Measurements from ENCODE around the gene PLA2G4E. TPM values are rescaled to one million over a fixed set of nuclear protein-coding genes. Genes with fewer than 3 reads are reported as not detected.

The PLA2G4E gene
- total RNA-seq, 1 experiment from 2014 or later = not detected

DNA sequence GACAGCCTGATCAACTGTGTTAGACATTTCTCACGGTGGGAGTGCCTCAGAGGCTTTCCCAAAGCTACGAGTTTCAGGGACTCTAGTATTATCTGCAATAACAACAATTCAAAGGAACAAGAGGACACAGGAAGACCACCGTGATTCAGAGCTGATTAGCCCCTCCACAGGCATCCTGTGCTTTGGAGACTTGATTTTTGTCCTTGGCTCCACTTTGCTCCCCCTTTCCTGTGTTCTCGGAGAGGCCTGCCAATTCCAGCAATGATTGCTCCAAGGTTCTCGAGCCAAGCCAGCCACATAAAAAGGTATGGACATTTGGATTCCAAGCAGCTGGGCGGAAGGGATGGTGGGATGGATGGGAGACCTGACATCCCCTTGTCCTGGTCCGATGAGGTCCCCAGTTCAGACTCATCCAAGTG is 62.8 kb downstream of the PLA2G4E start:
- CTCF ChIA-PET = no interaction called here
- POLR2A ChIA-PET (ENCODE audit: low non-redundant PET) = no interaction called here
- Histone ChIP-seq H3K9me3 (ENCODE audit: low read depth, low read length, poor library complexity, severe bottlenecking) (no peaks in the 10 kb centered on the region), H3K27me3 (replicated peaks; ENCODE audit: insufficient read depth, low read depth, low read length, poor library complexity) (no peaks in the 10 kb centered on the region), H3K36me3 (ENCODE audit: insufficient read depth, low read length, poor library complexity, severe bottlenecking) (no peaks in the 10 kb centered on the region), H3K4me3 (ENCODE audit: low read depth, low read length, poor library complexity, severe bottlenecking) (no peak overlapping the region), H3K27ac (ENCODE audit: low read depth, low read length, poor library complexity, severe bottlenecking) (no peak overlapping the region), H3K4me1 (ENCODE audit: insufficient read depth, low read length, poor library complexity, severe bottlenecking) (no peaks in the 10 kb centered on the region)
- DNase-seq (ENCODE audit: low spot score) = no peak
- no TSS peak for BruUV-seq (replicated peaks)
- TF ChIP-seq EZH2 (IDR thresholded peaks at IDR 0.05; ENCODE audit: borderline replicate concordance, low read depth, low read length, poor library complexity, severe bottlenecking) = no peak
- TF ChIP-seq, protein P1, sequence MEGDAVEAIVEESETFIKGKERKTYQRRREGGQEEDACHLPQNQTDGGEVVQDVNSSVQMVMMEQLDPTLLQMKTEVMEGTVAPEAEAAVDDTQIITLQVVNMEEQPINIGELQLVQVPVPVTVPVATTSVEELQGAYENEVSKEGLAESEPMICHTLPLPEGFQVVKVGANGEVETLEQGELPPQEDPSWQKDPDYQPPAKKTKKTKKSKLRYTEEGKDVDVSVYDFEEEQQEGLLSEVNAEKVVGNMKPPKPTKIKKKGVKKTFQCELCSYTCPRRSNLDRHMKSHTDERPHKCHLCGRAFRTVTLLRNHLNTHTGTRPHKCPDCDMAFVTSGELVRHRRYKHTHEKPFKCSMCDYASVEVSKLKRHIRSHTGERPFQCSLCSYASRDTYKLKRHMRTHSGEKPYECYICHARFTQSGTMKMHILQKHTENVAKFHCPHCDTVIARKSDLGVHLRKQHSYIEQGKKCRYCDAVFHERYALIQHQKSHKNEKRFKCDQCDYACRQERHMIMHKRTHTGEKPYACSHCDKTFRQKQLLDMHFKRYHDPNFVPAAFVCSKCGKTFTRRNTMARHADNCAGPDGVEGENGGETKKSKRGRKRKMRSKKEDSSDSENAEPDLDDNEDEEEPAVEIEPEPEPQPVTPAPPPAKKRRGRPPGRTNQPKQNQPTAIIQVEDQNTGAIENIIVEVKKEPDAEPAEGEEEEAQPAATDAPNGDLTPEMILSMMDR (conservative IDR thresholded peaks at IDR 0.05; ENCODE audit: low read depth, low read length) = no peak
- intact Hi-C loops (cut with micrococcal nuclease; ENCODE audit: unreplicated experiment) = no loop called here

DNA sequence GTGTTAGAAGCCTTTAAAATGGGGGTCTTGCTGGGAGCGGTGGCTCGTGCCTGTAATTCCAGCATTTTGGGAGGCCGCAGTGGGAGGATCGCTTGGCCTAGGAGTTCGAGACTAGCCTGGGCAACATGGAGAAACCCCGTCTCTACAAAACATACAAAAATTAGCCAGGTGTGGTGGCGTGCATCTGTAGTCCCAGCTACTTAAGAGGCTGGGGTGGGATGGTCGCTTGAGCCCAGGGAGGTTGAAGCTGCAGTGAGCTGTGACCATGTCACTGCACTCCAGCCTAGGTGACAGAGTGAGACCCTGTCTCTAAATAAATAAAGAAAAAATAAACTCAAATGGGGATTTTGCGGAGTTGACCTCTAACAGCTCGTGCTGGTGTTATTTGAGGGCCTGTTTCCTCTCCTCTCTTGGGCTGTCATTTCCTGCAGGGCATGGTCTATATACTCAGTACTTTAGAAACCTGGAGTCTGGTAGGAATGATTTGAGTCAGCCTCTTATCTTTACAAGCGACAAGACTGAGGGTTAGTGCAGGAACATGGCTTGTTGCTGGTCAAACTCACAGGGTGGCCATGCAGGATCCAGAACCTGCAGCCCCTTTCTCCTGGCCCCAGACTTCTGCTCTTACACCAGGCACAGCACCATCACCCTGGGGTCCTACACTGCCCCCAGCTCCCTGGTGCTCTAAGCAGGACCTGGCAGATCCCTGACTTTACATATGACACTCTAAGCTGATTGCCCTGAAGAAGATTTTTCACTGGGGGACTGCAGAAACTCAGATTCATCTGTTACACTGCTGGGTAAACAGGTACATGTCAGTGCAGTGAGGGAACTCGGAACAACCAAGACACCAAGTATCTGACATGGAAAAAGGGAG is 63.6 kb downstream of the PLA2G4E start:
- BruUV-seq (replicated peaks) = no TSS peak
- TF ChIP-seq EZH2 (IDR thresholded peaks at IDR 0.05; ENCODE audit: borderline replicate concordance, low read depth, low read length, poor library complexity, severe bottlenecking) = no peak
- TF ChIP-seq, protein P1 (conservative IDR thresholded peaks at IDR 0.05; ENCODE audit: low read depth, low read length) = no peak
- Histone ChIP-seq H3K9me3 (ENCODE audit: low read depth, low read length, poor library complexity, severe bottlenecking) (no peaks in the 10 kb centered on the region), H3K27ac (ENCODE audit: low read depth, low read length, poor library complexity, severe bottlenecking) (no peak overlapping the region), H3K27me3 (replicated peaks; ENCODE audit: insufficient read depth, low read depth, low read length, poor library complexity) (no peaks in the 10 kb centered on the region), H3K4me3 (ENCODE audit: low read depth, low read length, poor library complexity, severe bottlenecking) (no peak overlapping the region), H3K4me1 (ENCODE audit: insufficient read depth, low read length, poor library complexity, severe bottlenecking) (no peaks in the 10 kb centered on the region), H3K36me3 (ENCODE audit: insufficient read depth, low read length, poor library complexity, severe bottlenecking) (no peaks in the 10 kb centered on the region)
- POLR2A ChIA-PET (ENCODE audit: low non-redundant PET) = no interaction called here
- CTCF ChIA-PET = no interaction called here
- intact Hi-C loops (cut with micrococcal nuclease; ENCODE audit: unreplicated experiment) = no loop called here
- DNase-seq (ENCODE audit: low spot score) = no peak

DNA sequence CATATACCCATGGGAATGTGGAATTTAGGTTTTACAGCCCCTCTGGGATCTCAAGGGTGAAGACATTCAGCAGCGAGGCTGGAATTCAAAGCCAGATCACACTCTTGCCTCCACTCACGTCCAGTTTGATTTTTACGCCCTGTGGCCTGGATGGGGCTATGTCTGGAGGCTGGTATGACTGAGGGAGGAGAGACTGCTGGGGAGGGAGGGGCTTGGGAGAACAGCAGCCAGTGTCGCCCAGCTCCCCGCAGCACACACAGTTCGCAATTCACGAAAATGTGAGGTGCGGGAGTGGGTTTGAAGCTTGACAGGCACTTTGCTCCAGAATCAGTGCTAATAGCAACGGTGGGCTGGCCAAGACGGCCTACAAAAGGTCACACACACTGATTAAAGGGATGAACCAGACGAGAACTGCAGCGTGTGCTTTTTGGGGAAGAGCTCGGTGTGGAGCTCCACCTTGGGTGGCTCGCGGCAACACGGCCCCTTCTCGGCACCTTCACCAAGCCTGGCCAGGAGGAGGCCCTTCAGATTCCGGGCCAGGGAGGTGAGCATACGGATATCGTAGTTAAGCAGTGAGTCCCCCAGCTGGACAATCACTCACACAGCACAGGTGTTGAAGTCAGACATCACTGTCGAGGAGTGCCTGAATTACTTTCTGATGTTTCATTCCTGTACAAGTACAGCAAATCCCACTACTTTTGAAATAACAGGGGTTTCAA is 64.9 kb downstream of the PLA2G4E start:
- POLR2A ChIA-PET (ENCODE audit: low non-redundant PET) = no interaction called here
- CTCF ChIA-PET = no interaction called here
- intact Hi-C loops (cut with micrococcal nuclease; ENCODE audit: unreplicated experiment) = no loop called here
- no peaks in the 10 kb centered on the region for H3K36me3 ChIP-seq (ENCODE audit: insufficient read depth, low read length, poor library complexity, severe bottlenecking)
- no TSS peak for BruUV-seq (replicated peaks)
- no peak for TF ChIP-seq EZH2 (IDR thresholded peaks at IDR 0.05; ENCODE audit: borderline replicate concordance, low read depth, low read length, poor library complexity, severe bottlenecking)
- TF ChIP-seq, protein P1 (conservative IDR thresholded peaks at IDR 0.05; ENCODE audit: low read depth, low read length) = no peak
- no peak overlapping the region for H3K4me3 ChIP-seq (ENCODE audit: low read depth, low read length, poor library complexity, severe bottlenecking)
- no peaks in the 10 kb centered on the region for H3K9me3 ChIP-seq (ENCODE audit: low read depth, low read length, poor library complexity, severe bottlenecking)
- no peak for DNase-seq (ENCODE audit: low spot score)
- H3K4me1 ChIP-seq (ENCODE audit: insufficient read depth, low read length, poor library complexity, severe bottlenecking) = no peaks in the 10 kb centered on the region
- no peaks in the 10 kb centered on the region for H3K27me3 ChIP-seq (replicated peaks; ENCODE audit: insufficient read depth, low read depth, low read length, poor library complexity)
- no peak overlapping the region for H3K27ac ChIP-seq (ENCODE audit: low read depth, low read length, poor library complexity, severe bottlenecking)
